NCI-H1694 treated with DMSO at 0.1 percent for 48 hours (cell line): ENCODE results near the gene UBE2F.
"Not testable (repeated sequence)": the region's sequence is repeated elsewhere in the genome, so short reads cannot be mapped to it uniquely, and the experiment has no call there.

Experiments used
- DNase-seq: peaks from one replicate; lab custom pipeline; 2025; lab: John Stamatoyannopoulos, UW

Gene UBE2F

GRCh38 chr2:238046725-238047270, 80.0 kb downstream of the UBE2F start:
- DNase-seq, result no peak

GRCh38 chr2:238053191-238053776, 86.5 kb downstream of the UBE2F start:
- no peak for DNase-seq

- DNase-seq, result no peak
Observed at GRCh38 chr2:238055841-238056240, 89.0 kb downstream of the UBE2F start.

GRCh38 chr2:238057696-238058575, 91.1 kb downstream of the UBE2F start:
- DNase-seq, result not testable (repeated sequence)

- DNase-seq, result no peak
Observed at GRCh38 chr2:238059505-238059904, 92.7 kb downstream of the UBE2F start.

GRCh38 chr2:238060096-238060541, 93.3 kb downstream of the UBE2F start:
- DNase-seq, result no peak

- peak; percentile 91 for DNase-seq
Observed at GRCh38 chr2:238060542-238061314, 93.9 kb downstream of the UBE2F start, which contains the start of gene SCLY. Gene SCLY, plus strand, starts transcription at chr2:238061001. Its CDS starts 54 bp downstream, at chr2:238061055.

GRCh38 chr2:238061315-238062202, 94.7 kb downstream of the UBE2F start:
- peak; percentile 10 for DNase-seq

GRCh38 chr2:238063414-238064189, 96.8 kb downstream of the UBE2F start:
- no peak for DNase-seq

GRCh38 chr2:238064376-238064775, 97.6 kb downstream of the UBE2F start:
- DNase-seq, result no peak

GRCh38 chr2:238065071-238065846, 98.4 kb downstream of the UBE2F start:
- no peak for DNase-seq

- DNase-seq, result no peak
Observed at GRCh38 chr2:238066218-238066617, 99.4 kb downstream of the UBE2F start.

- DNase-seq, result not testable (repeated sequence)
Observed at GRCh38 chr2:238066718-238067117, 99.9 kb downstream of the UBE2F start.

GRCh38 chr2:238067939-238068338, 101.1 kb downstream of the UBE2F start:
- no peak for DNase-seq

- DNase-seq, result no peak
Observed at GRCh38 chr2:238069021-238069709, 102.4 kb downstream of the UBE2F start.

GRCh38 chr2:238069877-238070276, 103.1 kb downstream of the UBE2F start:
- no peak for DNase-seq

- no peak for DNase-seq
Observed at GRCh38 chr2:238075397-238075796, 108.6 kb downstream of the UBE2F start.

GRCh38 chr2:238077292-238077691, 110.5 kb downstream of the UBE2F start:
- no peak for DNase-seq

- no peak for DNase-seq
Observed at GRCh38 chr2:238079874-238080327, 113.1 kb downstream of the UBE2F start.
